SH-SY5Y (cell line): Measurements from ENCODE around the gene CARF.

Experiments
- GATA2 ChIP-seq: IDR thresholded peaks from 2 replicates; pipeline ENCODE4 v1.6.1; 2011; ENCODE audit warnings: mild to moderate bottlenecking, low read depth, low read length
- GATA3 ChIP-seq: IDR thresholded peaks from 2 replicates; pipeline ENCODE4 v1.6.1; 2011; ENCODE audit warnings: low read depth, mild to moderate bottlenecking, low read length, moderate library complexity

Gene CARF

GRCh38 chr2:202989749-202990148 lies 77.7 kb downstream of the CARF start:
- no peak for TF ChIP-seq GATA2
- no peak for TF ChIP-seq GATA3

- TF ChIP-seq GATA2: no peak
- TF ChIP-seq GATA3: no peak
Measured at GRCh38 chr2:202990501-202990900, 78.4 kb downstream of the CARF start.

DNA sequence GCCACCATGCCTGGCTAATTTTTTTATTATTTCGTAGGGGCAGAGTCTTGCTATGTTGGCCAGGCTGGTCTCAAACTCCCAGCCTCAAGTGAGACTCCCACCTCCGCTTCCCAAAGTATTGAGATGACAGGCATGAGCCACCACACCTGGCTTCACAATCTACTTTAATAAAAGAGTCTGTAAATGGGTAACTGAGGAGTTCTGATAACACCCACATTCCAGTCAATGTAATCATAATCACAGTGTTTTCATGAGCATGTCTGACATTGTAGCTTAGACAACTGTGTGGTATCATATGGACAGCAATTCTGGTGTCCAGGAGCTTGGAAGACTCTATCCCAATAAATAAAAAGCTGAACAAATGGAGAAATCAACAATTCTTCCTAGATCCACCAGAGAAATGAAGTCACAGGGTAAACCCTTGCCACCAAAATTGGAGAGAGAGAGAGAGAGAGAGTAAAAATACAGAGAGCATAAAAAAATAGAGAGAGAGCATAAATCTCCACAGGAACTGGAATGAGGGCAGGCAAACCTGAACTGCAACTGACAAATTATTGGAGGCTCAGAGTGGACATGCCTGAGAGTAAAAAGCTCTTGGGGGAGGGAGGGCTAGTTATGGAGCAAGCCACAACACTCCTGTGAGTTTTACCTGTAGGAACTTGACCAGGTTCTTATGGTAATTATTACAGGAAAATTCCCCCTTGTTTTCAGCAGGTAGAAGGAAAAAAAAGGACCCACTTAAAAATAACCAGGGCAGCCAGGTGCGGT lies 90.2 kb downstream of the CARF start:
- TF ChIP-seq GATA3 (no peak), GATA2 (no peak)

DNA sequence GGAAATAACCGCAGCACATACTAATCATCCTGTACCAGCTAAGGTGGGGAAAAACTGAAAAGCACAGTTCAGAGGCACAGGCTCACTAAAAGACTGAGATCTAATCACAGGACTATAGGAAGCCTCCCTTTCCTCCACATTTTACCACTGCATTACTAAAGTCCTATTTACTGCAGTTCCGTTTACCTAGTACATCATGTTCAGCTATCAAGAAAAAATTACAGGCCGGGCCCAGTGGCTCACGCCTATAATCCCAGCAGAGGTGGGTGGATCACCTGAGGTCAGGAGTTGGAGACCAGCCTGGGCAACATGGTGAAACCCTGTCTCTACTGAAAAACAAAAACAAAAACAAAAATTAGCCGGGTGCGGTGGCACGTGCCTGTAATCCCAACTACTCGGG lies 91.6 kb downstream of the CARF start:
- TF ChIP-seq GATA3 (no peak), GATA2 (no peak)

- TF ChIP-seq GATA2: no peak
- no peak for TF ChIP-seq GATA3
Measured at GRCh38 chr2:203014456-203015199, 102.6 kb downstream of the CARF start, which contains the start of gene NBEAL1. Gene NBEAL1, plus strand, starts transcription at chr2:203014875. Its CDS starts 1,510 bp downstream, at chr2:203016385.

DNA sequence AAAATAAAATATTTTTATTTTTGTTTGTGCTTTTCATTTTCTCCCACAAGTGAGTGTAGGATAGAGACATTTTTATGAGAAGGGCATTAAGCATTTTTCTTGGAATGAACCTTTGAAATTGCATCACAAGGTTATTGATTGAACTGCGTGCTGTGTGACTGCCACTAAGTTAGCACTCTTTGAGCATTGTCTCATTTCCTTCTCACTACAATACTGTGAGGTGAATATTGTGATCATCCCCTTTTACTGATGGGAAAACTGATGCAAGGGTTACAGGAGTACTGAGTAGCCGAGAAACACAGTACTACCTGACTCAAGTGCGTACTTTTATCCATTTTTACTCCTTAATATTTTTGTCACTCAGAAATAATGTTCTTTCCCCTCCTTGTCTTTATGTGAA lies 104.6 kb downstream of the CARF start:
- no peak for TF ChIP-seq GATA3
- no peak for TF ChIP-seq GATA2

- TF ChIP-seq GATA3 (no peak), GATA2 (no peak)
Measured at GRCh38 chr2:203018181-203018580, 106.1 kb downstream of the CARF start.

DNA sequence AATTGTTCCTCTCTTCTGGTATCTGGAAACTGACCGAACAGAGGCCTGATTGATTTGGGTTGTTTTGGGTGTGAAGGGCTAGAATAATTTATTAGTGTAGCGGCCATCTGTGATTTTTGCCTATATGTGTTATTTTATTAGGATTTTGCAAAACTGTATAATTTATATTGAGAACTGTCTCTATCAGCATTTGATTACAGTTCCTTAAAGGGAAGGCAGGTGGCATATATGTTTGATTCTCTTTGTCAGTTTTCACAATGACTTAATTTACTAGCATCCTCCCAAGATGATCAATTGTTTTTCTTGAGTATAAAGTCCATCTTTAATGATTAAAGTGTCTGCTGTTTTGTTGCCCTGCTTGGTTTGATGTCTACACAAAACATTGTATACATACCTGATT lies 107.1 kb downstream of the CARF start:
- TF ChIP-seq GATA2 (no peak), GATA3 (no peak)

GRCh38 chr2:203021991-203022390 lies 109.9 kb downstream of the CARF start:
- no peak for TF ChIP-seq GATA3
- no peak for TF ChIP-seq GATA2

GRCh38 chr2:203022751-203023150 lies 110.7 kb downstream of the CARF start:
- TF ChIP-seq GATA2 (no peak), GATA3 (no peak)

GRCh38 chr2:203025592-203025991 lies 113.5 kb downstream of the CARF start:
- no peak for TF ChIP-seq GATA3
- TF ChIP-seq GATA2: no peak

GRCh38 chr2:203030545-203030944 lies 118.5 kb downstream of the CARF start:
- no peak for TF ChIP-seq GATA3
- no peak for TF ChIP-seq GATA2

GRCh38 chr2:203030991-203031390 lies 118.9 kb downstream of the CARF start:
- TF ChIP-seq GATA2 (no peak), GATA3 (no peak)

- TF ChIP-seq GATA3: no peak
- TF ChIP-seq GATA2: no peak
Measured at GRCh38 chr2:203033395-203033794, 121.3 kb downstream of the CARF start.

- no peak for TF ChIP-seq GATA2
- TF ChIP-seq GATA3: no peak
Measured at GRCh38 chr2:203035879-203036470, 123.9 kb downstream of the CARF start.
